ENCODE results near the gene DDX42.

Gene DDX42

DNA sequence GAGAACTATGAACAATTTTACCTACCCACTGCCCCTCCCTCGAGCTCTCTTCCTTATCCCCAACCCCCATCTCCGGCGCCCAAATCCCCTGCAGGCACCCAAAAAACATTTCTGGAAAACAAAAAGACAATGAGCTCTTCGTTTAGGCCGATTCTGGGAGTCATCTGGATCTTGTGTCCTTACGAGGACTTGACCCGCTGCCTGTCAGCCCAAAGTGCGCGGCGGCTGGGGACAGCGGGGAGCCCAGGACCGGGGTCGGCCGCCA is 32.9 kb upstream of the DDX42 start:
- TF ChIP-seq, protein P1, sequence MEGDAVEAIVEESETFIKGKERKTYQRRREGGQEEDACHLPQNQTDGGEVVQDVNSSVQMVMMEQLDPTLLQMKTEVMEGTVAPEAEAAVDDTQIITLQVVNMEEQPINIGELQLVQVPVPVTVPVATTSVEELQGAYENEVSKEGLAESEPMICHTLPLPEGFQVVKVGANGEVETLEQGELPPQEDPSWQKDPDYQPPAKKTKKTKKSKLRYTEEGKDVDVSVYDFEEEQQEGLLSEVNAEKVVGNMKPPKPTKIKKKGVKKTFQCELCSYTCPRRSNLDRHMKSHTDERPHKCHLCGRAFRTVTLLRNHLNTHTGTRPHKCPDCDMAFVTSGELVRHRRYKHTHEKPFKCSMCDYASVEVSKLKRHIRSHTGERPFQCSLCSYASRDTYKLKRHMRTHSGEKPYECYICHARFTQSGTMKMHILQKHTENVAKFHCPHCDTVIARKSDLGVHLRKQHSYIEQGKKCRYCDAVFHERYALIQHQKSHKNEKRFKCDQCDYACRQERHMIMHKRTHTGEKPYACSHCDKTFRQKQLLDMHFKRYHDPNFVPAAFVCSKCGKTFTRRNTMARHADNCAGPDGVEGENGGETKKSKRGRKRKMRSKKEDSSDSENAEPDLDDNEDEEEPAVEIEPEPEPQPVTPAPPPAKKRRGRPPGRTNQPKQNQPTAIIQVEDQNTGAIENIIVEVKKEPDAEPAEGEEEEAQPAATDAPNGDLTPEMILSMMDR (conservative IDR thresholded peaks at IDR 0.05; ENCODE audit: low read depth, low read length): no peak
- Histone ChIP-seq H3K79me2 (ENCODE audit: insufficient read depth, low read depth) (peaks cover 9% of the 10 kb centered on the region; the same call in 1 of the 2 replicates), H2AFZ (ENCODE audit: low read depth) (peak overlapping the region; percentile 81), H3K27ac (peak overlapping the region; percentile 91), H4K20me1 (ENCODE audit: insufficient read depth) (no peaks in the 10 kb centered on the region), H3K4me2 (peak overlapping the region; percentile 58), H3K27me3 (ENCODE audit: insufficient read depth, low read depth) (no peaks in the 10 kb centered on the region), H3K4me3 (IDR thresholded peaks at IDR 0.05; ENCODE audit: insufficient read depth, low read depth, low read length) (no peak overlapping the region), H3K9ac (peak overlapping the region; percentile 88), H3K4me1 (ENCODE audit: low read depth, poor library complexity, severe bottlenecking) (peaks cover 17% of the 10 kb centered on the region), H3K36me3 (ENCODE audit: insufficient read depth) (no peaks in the 10 kb centered on the region)

DNA sequence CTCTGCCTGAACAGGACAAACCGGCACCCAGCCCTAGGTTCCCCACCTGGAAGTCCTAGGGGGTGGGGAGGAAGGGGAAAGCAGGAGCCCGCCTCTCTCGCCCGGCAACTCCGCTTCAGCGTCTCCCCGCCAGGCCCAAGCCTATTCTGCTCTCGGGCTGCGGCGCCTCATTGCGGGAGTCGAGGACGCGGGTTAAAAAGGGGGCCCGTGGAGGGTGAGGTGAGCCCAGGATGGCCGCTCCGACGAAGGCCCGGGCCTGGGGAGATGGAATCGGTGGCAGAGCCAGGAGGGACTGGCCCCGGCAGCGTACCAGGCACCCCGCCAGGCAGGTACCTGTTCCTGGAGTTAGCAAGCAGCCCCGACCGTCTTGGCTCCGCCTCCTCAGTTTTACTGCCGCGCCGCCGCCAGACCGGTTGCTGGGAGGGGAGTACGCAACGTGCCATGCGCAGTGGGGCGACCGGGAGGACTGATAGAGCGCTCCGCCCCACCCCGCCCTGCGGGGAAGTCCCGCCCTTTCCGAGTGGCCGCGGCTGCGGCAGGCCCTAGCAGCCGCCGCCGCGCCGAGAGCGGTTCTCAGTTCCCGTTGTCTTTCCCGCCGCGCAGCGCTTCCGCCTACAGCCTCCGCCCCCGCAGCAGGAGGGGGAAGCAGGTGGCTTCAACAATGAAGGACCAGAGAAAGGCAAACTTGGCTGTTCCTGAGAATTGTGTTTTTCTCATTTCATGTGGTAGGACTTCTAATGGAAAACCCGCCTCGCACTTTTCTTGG is 32.4 kb upstream of the DDX42 start, which contains the start of gene STRADA:
STRADA (minus strand) TSS at position 392 of the 766 bp plus-strand sequence. CDS start 13,430 bp downstream, outside the sequence.
- peak within 1 kb of the TSS; percentile 81 for H2AFZ ChIP-seq (ENCODE audit: low read depth)

DNA sequence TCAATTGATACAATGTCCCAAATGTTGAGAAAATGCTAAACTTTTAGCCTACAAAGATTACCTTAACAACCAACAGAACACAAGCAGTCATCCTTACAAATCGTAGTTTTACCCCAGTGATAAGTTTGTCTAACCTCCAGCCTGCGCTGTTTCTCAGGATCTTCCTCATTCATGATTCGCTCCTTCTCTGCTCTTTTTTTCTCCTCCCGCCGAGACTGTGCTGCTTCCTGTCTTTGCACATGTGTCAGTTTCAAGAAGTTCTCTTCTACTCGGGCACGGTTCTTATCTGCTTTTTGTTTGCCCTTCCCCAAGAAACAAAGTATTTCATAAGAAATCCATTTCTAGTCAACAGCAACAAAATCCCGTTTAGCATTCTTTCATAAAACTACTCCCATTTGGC is 22.2 kb upstream of the DDX42 start:
- Histone ChIP-seq H3K9ac (no peak overlapping the region), H3K36me3 (ENCODE audit: insufficient read depth) (peaks cover 17% of the 10 kb centered on the region; the same call in 1 of the 2 replicates), H3K4me3 (IDR thresholded peaks at IDR 0.05; ENCODE audit: insufficient read depth, low read depth, low read length) (no peak overlapping the region), H3K4me2 (no peak overlapping the region), H4K20me1 (ENCODE audit: insufficient read depth) (no peaks in the 10 kb centered on the region), H3K79me2 (ENCODE audit: insufficient read depth, low read depth) (no peaks in the 10 kb centered on the region), H2AFZ (ENCODE audit: low read depth) (no peak overlapping the region), H3K27me3 (ENCODE audit: insufficient read depth, low read depth) (no peaks in the 10 kb centered on the region), H3K4me1 (ENCODE audit: low read depth, poor library complexity, severe bottlenecking) (peaks cover 7% of the 10 kb centered on the region), H3K27ac (no peak overlapping the region)
- TF ChIP-seq, protein P1 (conservative IDR thresholded peaks at IDR 0.05; ENCODE audit: low read depth, low read length): no peak

More for the DNA sequence above, 32.4 kb upstream of the DDX42 start, which contains the start of gene STRADA:
- no peaks in the 10 kb centered on the region for H4K20me1 ChIP-seq (ENCODE audit: insufficient read depth)
- no peaks in the 10 kb centered on the region for H3K27me3 ChIP-seq (ENCODE audit: insufficient read depth, low read depth)
- H3K79me2 ChIP-seq (ENCODE audit: insufficient read depth, low read depth): peaks cover 9% of the 10 kb centered on the region; the same call in 1 of the 2 replicates
- TF ChIP-seq, protein P1 (conservative IDR thresholded peaks at IDR 0.05; ENCODE audit: low read depth, low read length): no peak
- peaks cover 17% of the 10 kb centered on the region for H3K4me1 ChIP-seq (ENCODE audit: low read depth, poor library complexity, severe bottlenecking)
- no peak within 1 kb of the TSS for H3K4me3 ChIP-seq (IDR thresholded peaks at IDR 0.05; ENCODE audit: insufficient read depth, low read depth, low read length)
- H3K27ac ChIP-seq: peak within 1 kb of the TSS; percentile 91
- peaks cover under 1% of the 10 kb centered on the region; the same call in 1 of the 2 replicates for H3K36me3 ChIP-seq (ENCODE audit: insufficient read depth)
- peak within 1 kb of the TSS; percentile 88 for H3K9ac ChIP-seq
- peak within 1 kb of the TSS; percentile 88 for H3K4me2 ChIP-seq

DNA sequence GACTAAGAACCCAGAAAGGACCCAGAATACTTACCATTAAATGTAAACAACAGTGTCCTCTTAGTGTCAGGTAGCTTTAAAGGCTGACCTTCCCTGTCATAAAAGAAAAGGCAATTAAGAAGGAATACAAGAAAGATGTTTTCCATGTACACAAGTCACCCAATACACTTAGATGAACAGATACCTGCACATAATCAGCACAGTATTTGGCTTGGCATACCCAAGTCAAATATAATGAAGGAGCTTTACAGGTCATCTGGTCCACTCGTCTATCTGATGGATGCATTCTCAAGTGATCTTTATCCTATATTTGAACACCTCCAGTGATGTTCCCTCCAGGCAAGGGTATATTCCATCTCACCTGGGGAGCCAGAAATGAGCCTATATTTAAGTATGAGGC is 21.3 kb upstream of the DDX42 start:
- Histone ChIP-seq H3K79me2 (ENCODE audit: insufficient read depth, low read depth) (no peaks in the 10 kb centered on the region), H3K4me2 (no peak overlapping the region), H3K27ac (no peak overlapping the region), H3K27me3 (ENCODE audit: insufficient read depth, low read depth) (no peaks in the 10 kb centered on the region), H3K36me3 (ENCODE audit: insufficient read depth) (peaks cover 15% of the 10 kb centered on the region; the same call in 1 of the 2 replicates), H3K4me1 (ENCODE audit: low read depth, poor library complexity, severe bottlenecking) (no peaks in the 10 kb centered on the region), H2AFZ (ENCODE audit: low read depth) (no peak overlapping the region), H4K20me1 (ENCODE audit: insufficient read depth) (no peaks in the 10 kb centered on the region), H3K9ac (no peak overlapping the region), H3K4me3 (IDR thresholded peaks at IDR 0.05; ENCODE audit: insufficient read depth, low read depth, low read length) (no peak overlapping the region)
- TF ChIP-seq, protein P1 (conservative IDR thresholded peaks at IDR 0.05; ENCODE audit: low read depth, low read length): no peak
